Right ventricle myocardium superior (tissue), 1 donor: ENCODE data around the gene LNPK. TPM values are rescaled to one million over a fixed set of nuclear protein-coding genes. Genes with fewer than 3 reads are reported as not detected.
"Not testable (repeated sequence)": the region's sequence is repeated elsewhere in the genome, so short reads cannot be mapped to it uniquely, and the experiment has no call there.

ENCODE experiments used
- ATAC-seq: fragments of 200-7000 bp; cut with Tn5 transposase; one replicate; pipeline ENCODE4 v1.9.1; 2020; ENCODE audit warnings: mild to moderate bottlenecking; ENCODE audit not compliant: poor library complexity
- DNase-seq: peaks from one replicate; pipeline ENCODE4 v3.0.0-alpha.2; 2020
- intact Hi-C: fragments of 100-400 bp; cut with DNase I; formaldehyde crosslinking; loops from one replicate; pipeline ENCODE4 v1.11.2; 2022
- total RNA-seq: library from RNA; stranded (reverse); fragmentation: NEBNext Ultra II Directional; extraction: Animal tissue kit (Norgen Biotek cat#: 25700); gene quantifications from one replicate; pipeline ENCODE4 v1.2.1, GENCODE V29; 2021
- donor health status: DM: no; HTN: yes; CAD: no; lungs with severe emphysema.

LNPK gene
- total RNA-seq, 1 donor from 2014 or later: 38.0 TPM

GRCh38 chr2:175922160-175922559, 79.9 kb downstream of the LNPK start:
- DNase-seq (no peak), ATAC-seq (no peak)
- intact Hi-C loops: no loop called here

DNA sequence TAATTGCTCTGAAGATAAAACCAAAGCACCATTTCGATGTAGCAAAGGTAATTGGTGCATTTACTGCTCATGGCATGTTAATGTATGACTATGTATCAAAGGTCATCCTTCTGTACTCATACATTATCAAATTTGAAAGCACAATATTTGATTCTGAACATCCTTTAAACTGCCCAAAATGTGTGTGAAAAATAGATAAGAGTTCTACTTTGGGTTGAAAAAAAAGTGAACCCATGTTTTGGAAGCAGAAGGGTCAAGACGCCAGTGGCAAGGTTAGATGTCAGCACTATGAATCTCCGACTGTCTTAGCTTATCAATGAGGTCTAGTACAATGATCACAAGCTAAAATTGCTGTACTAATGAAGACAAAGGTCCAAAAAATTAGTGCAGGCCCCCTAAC, 83.1 kb downstream of the LNPK start:
- no peak for ATAC-seq
- intact Hi-C loops: no loop called here

DNA sequence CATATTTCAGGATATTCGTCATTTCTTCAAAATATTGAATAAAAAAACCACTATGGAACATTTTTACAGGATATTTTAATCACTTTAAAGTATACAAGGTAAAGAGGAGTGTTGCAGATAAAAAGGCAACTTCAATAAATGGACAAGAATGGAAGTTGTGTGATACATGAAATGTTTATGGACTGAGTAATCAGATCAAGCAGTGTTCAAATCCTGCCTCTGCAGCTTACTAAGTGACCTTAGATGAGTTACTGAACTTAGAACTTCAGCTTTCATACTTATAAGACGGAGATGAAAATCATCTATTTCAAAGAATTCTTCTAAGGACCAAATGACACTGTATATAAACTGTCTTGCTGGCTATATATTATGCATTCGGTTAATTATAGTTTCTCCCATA, 87.2 kb downstream of the LNPK start:
- DNase-seq: no peak
- intact Hi-C loops: no loop called here
- no peak for ATAC-seq

More for the DNA sequence above, 83.1 kb downstream of the LNPK start:
- DNase-seq: no peak

DNA sequence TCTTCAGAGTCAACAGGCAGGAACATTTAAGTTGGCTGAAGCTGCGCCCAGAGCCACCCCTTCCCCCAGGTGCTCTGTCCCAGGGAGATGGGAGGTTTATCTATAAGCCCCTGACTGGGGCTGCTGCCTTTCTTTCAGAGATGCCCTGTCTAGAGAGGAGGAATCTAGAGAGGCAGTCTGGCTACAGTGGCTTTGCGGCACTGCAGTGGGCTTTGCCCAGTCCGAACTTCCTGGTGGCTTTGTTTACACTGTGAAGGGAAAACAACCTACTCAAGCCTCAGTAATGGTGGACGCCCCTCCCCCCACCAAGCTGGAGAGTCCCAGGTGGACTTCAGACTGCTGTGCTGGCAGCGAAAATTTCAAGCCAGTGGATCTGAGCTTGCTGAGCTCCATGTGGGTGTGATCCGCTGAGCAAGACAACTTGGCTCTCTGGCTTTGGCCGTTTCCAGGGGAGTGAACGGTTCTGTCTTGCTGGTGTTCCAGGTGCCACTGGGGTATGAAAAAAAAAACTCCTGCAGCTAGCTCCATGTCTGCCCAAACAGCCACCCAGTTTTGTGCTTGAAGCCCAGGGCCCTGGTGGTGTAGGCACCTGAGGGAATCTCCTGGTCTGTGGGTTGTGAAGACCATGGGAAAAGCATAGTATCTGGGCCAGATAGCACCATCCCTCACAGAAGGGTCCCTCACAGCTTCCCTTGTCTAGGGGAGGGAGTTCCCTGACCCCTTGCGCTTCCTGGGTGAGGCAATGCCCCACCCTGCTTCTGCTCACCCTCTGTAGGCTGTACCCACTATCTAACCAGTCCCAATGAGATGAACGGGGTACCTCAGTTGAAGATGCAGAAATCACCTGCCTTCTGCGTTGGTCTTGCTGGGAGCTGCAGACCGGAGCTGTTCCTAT, 88.0 kb downstream of the LNPK start:
- intact Hi-C loops, ATAC-seq, DNase-seq: not testable (repeated sequence)

GRCh38 chr2:175913267-175913666, 88.8 kb downstream of the LNPK start:
- DNase-seq, intact Hi-C loops, ATAC-seq: not testable (repeated sequence)

DNA sequence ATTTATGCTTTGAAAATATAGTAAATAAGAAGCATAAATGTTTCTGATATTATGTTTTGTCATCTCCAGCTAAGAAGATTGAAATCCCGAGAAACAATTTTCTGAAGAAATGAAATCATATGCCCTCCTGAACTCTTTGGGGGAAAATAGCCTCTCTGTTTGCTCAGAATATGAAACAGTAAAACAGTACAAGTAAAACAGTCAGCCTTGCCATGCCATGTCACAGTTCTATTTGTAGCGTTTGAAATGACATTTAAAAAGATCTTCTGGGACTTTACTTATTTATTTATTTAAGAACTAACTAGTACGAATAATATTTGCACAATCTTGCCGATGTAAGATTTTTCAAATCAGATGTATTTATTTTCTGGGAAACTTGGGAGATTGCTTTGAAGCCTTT, 98.0 kb downstream of the LNPK start:
- DNase-seq: no peak
- intact Hi-C loops: no loop called here
- no peak for ATAC-seq

- ATAC-seq: no peak
- intact Hi-C loops: no loop called here
- no peak for DNase-seq
Observed at GRCh38 chr2:175903384-175903936, 98.6 kb downstream of the LNPK start.

- intact Hi-C loops, ATAC-seq, DNase-seq: not testable (repeated sequence)
Observed at GRCh38 chr2:175895957-175896356, 106.1 kb downstream of the LNPK start.

DNA sequence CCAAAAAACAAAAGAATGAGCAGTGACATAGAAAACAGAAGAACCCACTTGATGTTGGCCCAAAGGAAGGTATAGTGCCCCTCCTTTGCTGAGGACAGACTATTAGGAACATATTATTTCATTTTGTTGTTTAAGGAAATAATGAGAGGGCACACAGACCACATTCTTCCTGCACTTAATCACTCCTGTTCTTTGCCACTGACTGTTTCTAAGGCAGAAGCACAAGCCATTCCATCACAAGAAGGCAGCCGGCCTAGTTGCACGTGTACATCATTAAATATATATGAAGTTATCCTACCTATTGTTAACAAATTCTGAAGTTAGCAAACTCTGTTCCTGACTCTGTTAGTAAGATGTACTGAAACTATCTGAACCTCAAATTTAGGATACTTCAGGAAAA, 110.0 kb downstream of the LNPK start:
- DNase-seq (no peak), ATAC-seq (no peak)
- intact Hi-C loops: no loop called here

DNA sequence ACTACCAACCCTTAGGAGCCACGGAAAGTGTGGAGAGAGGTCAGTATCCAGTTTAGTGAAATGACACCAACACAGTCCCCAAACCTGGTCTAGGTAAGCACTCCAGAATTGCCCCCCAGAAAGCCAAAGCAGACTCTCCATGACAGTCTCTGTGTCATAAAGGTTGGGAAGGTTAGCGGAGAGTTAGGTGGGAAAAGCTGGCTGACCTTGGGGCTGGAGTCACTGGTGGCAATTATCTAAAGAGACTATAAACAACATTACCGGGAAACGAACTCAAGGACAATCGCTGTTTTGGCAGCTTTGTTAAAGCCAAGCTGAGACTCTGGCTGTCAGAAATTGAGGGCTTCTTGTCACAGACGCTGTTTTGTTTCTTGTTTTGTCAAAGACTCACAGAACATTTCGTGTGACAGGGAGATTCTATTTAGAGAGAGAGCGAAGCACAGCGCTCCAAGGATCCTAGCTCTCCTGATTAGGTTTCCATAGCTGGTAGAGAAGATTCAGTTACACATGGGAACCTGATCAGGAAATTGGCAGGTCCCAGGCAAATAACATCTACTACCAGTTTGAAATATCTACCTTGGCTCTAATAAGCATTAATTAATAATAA, 111.3 kb downstream of the LNPK start:
- peak; percentile 89 for ATAC-seq
- intact Hi-C loops: no loop called here
- no peak for DNase-seq

DNA sequence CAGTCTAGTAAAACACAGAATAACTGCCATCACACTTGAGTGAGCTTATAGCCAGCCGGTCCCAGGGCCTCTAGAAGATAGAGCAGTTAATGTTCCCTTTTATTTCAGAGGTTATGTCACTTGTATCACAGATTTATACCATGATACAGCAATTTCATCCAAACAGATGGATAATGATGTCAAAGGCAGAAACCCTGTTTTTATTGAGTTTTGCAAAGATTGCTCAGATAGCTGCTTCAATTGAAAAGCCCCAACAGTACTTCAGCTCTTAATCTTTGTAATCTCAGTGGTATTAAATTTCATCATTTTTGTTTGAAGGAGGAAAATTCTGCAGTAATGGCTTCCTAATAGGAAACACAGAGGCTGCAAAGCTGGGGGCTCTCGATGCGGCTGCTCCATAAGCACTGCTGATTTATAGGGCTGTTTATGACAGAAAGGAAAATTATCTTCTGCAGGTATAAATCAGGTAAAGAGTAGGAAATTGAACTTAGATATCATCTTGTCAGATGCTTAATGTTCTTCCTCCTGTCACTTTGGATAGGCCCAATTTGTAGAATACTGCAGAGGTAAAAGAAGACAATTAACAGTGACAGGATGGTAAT, 112.3 kb downstream of the LNPK start:
- DNase-seq (no peak), ATAC-seq (no peak)
- intact Hi-C loops: no loop called here

GRCh38 chr2:175887776-175888175, 114.3 kb downstream of the LNPK start:
- DNase-seq (no peak), ATAC-seq (no peak)
- intact Hi-C loops: no loop called here

GRCh38 chr2:175884697-175885393, 117.2 kb downstream of the LNPK start:
- DNase-seq (no peak), ATAC-seq (peak; percentile 75)
- intact Hi-C loops: no loop called here

DNA sequence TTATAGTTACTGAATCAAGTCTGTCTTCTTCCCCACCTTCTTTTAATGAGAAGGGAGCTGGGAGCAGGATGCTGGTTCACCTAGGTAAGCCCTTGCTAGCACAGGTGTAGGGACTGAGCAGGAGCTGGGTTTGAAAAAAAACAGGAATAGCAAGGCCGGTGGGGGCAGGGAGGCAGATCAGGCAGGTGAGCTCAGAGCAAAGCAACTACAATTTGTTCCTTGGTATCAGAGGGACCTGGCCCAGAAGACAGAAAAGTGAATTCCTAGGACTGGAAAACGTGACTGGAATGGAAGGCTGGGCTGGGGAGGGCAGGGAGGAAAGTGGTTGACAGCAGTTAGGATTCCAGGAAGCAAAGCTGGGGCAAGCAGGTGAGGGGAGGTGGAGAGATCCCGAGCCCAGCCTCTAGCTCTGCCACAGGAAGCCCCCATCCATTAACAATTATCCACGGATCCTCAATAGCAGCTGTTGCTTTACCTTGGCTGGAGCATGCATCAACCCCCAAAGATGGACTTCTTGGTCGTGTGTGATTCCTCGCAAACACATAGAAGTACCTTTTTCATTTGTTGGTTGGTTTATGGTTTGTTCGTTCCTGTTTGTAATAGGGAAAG, 118.4 kb downstream of the LNPK start:
- no peak for ATAC-seq
- intact Hi-C loops: no loop called here

GRCh38 chr2:175879679-175880078, 122.4 kb downstream of the LNPK start:
- ATAC-seq: no peak
- intact Hi-C loops: no loop called here
- no peak for DNase-seq

More for the DNA sequence above, 118.4 kb downstream of the LNPK start:
- DNase-seq: no peak

- peak; percentile 68 for ATAC-seq
- intact Hi-C loops: no loop called here
- no peak for DNase-seq
Observed at GRCh38 chr2:175877845-175878544, 124.1 kb downstream of the LNPK start.

DNA sequence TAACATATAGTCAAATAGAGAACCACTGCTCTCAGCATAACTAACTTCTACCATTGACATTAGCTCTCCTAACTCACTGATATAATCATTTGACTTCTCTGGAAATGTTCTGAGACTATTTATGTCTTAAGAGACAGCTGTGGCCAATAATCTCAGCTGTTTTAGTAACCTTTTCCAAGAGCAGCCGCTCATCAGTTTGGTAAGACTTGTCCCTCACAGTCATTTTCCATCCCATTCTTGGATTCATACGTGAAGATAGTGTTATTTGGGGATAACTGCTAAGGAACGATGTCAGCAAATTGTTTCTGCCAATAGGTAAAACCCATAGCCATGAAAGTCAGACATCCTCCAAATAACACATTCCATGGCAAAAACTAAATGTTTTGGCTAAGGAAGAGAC, 127.8 kb downstream of the LNPK start:
- DNase-seq: no peak
- intact Hi-C loops: no loop called here
- no peak for ATAC-seq
